D721Med (cell line): ENCODE measurements around the gene HOXA5.

Source experiments
- DNase-seq: peaks from one replicate; pipeline ENCODE4 v3.0.0; 2011; ENCODE audit warnings: low spot score; ENCODE audit not compliant: insufficient read length
- FAIRE-seq: peaks from 2 replicates; lab custom pipeline; 2011; peaks lifted over from hg19 to GRCh38; lab: Jason Lieb, UNC
- TF ChIP-seq, protein P1 (sequence below): IDR thresholded peaks from 2 replicates; pipeline ENCODE4 v1.5.1; 2012; ENCODE audit warnings: mild to moderate bottlenecking, control low read depth; ENCODE audit not compliant: insufficient read depth; ENCODE audit errors: missing control alignments

Gene HOXA5

DNA sequence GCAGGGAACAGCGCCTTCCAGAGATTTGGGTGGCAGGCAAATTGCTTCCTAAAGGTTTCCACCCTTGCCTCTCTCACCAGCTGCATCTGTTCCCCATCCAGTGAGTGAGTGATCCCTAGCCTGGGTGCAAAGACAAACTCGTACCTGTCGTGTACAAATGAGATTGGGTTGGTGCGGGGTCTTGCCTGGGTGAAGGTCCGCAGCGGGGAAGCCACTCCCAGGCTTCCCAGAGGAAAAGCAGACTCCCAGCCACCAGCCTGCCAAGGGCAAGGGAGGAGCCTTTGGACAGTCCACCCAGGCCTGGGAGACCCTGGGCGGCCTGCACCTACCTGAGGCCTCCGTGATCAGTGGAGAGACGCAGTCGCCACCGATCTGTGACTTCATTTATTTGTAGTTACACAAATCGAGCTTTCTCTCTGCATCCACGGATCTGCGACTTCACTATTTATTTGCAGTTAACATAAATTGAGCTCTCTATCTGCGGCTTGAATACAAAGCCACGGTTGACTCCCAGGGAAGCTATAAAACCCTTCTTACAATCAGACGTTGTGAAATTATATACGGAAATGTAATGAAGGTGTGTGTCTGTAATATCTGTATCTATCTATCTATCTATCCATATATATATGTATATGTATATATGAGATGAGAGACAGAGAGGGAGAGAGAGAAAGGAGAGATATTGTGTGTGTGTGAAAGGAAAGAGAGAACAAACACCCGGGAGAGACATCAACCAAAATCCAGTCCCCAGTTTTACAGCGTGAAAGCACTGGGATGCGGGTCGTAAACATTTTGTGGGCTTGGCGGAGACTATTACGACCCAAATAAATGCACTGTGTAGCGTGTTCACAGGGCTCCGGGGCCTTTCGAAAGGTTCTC, 16.0 kb upstream of the HOXA5 start:
- TF ChIP-seq, protein P1, sequence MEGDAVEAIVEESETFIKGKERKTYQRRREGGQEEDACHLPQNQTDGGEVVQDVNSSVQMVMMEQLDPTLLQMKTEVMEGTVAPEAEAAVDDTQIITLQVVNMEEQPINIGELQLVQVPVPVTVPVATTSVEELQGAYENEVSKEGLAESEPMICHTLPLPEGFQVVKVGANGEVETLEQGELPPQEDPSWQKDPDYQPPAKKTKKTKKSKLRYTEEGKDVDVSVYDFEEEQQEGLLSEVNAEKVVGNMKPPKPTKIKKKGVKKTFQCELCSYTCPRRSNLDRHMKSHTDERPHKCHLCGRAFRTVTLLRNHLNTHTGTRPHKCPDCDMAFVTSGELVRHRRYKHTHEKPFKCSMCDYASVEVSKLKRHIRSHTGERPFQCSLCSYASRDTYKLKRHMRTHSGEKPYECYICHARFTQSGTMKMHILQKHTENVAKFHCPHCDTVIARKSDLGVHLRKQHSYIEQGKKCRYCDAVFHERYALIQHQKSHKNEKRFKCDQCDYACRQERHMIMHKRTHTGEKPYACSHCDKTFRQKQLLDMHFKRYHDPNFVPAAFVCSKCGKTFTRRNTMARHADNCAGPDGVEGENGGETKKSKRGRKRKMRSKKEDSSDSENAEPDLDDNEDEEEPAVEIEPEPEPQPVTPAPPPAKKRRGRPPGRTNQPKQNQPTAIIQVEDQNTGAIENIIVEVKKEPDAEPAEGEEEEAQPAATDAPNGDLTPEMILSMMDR: no peak
- no peak for FAIRE-seq
- DNase-seq: no peak

DNA sequence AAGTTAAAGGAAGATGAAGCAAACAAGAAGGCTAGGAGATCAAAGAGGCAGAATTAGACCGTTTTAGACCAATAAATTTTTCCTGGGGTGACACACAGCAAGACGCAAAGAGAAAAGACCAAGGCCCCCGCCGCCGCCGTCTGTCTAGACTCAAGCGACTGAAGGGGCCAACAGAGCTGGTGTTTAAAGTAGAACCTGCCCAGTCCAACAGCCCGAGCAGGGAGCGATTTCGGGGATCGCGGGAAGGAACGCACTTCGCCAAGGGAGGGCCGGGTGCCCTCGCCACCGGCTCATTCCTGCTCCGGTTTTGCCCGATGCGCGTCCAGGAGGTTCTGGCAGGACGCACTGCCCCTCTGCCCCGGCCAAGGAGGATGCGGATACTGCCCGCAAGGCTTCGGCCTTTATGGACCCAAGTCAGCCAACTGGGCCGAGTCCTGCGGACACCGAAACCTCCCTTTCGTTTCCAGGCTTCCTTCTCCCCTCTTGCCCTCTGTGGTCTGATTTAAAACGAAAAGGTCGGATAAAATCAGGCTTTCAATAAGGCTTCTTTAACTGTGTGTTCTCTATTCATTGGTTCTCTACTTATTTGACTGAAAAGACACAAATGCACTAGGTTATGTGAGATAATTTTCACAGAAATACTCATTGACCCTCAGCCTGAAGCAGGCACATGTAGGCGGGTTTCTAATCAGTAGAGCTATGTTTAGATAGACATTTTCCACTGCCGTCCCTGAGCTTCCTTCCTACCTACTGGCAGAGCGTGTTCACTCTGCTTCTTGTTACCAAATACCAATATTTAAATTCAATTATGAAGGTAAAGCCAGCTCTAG, 15.2 kb upstream of the HOXA5 start:
- TF ChIP-seq, protein P1: no peak
- FAIRE-seq (no peak), DNase-seq (no peak)

DNA sequence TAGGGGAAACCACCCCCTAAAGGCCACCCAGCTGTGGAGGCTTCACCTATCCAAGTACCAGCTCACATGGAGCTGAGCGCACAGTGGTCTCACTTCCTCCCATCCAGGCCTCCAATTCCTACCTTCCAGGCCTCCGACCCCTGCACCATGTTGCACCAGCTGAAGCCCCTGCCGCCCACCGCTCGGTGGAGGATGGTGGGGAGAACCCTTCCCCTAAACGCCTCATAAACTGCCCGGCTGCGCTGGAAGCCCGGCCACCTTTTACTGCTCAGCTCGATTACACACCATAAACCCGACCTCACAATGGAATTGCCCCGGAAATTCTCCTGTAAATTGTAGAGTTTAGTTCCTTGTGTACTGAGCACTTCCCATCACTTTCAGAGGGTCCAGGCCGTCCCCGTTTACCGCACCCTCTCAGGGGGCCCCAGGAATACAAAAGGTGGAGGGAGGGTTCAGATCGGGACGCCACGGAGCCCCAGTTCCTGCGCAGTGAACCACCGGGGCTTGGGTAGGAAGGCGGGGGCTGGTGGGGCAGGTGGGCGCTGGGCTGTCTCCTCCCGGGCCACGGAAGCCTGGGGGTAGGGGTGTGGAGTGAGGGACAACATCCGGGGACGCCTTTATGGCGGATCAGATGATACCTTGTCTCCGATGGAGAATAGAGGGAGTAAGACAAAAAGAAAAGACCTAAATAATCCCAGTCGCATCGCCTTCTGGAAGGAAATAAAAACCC, 14.4 kb upstream of the HOXA5 start:
- TF ChIP-seq, protein P1: no peak
- DNase-seq (no peak), FAIRE-seq (no peak)

DNA sequence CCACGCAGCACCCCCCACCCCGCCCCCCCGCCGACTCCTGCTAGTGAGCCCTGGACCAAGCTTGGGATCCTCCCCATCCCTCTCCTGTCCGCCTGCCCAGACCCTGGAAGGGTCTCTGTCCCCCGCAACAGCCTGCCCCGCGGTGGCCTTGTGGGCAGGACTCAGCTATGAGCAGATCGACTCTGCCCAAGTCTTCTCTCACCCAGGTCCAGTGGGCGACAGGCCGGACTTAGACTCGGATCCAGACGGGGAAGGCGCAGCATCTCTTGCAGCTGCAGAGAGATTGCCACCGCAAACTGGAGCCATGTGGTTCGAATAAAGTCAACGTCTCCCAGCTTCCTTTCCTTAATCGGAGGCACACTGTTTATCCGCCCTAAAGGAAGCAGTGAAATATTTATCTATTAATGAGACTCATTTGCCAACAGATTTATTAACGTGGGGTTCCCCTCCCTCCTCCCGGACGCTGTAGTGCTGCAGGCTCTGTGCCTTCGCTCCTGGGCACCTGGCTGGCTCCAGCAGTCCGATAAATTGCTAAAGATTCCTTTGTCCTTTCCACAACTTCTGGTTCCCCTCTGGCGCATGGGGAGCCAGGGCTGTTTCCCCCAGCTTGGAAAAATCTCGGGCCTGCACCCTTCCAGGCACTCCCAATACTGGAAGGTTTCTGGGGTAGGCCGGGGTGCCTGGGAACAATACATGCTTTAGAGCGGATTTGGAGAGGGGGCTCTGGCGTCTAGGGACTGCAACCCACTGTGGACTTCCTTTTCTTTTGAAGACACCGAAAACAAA, 13.6 kb upstream of the HOXA5 start:
- FAIRE-seq: no peak
- no peak for DNase-seq
- TF ChIP-seq, protein P1: no peak

DNA sequence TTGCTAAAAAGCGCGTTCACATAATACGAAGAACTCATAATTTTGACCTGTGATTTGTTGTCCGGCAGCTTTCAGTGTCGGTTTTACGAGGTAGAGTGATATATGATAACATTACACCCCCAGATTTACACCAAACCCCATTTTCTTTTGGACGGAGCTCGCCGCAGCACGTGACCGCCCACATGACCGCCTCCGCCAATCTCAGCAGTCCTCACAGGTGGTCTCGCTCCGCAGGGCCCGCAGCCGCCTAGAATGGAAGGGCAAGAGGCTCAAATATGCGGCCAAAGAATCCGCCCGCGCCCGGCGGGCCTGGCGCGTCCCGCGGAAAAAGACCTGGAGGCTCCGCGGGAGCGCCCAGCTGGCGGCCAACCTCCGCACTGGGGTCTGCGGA, 13.0 kb upstream of the HOXA5 start, which contains the start of gene HOXA7:
TSS of gene HOXA7 (minus strand) at position 168 of the 391 bp plus-strand sequence. CDS start at position 38, 130 bp downstream.
- no peak for FAIRE-seq
- TF ChIP-seq, protein P1: no peak
- DNase-seq: no peak

DNA sequence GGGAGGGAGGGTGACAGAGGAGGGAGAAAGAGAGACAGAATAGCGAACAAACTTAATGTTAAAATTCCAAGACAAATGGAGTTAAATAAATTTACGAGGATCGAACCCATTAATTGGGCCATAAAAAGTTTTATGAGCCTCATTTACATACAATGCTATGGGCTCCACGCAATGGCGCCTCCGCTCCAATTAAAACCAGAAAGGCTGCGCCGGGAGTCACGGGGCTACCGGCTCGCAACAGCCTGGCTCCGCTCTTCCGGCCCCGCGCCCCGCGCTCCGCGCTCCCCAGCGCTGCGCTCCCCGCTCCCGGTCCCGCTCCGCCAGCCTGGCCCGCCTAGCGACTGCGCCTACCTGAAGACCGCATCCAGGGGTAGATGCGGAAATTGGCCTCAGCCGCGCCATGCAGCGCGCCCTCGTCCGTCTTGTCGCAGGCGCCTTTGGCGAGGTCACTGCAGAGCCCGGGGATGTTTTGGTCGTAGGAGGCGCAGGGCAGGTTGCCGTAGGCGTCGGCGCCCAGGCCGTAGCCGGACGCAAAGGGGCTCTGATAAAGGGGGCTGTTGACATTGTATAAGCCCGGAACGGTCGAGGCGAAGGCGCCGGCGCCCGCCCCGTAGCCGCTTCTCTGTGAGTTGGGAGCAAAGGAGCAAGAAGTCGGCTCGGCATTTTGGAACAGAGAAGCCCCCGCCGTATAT, 12.5 kb upstream of the HOXA5 start:
- no peak for DNase-seq
- no peak for FAIRE-seq
- TF ChIP-seq, protein P1: no peak
